ENCODE measurements around the gene PIWIL4.

The PIWIL4 gene

GRCh38 chr11:94602430-94603372 lies 35.5 kb downstream of the PIWIL4 start:
- Histone ChIP-seq H3K4me2 (ENCODE audit: low read depth, low read length, poor library complexity, severe bottlenecking) (no peak overlapping the region), H2AFZ (ENCODE audit: low read depth, low read length, severe bottlenecking) (no peak overlapping the region), H3K9ac (ENCODE audit: low read length) (no peak overlapping the region), H3K36me3 (ENCODE audit: low read length) (no peaks in the 10 kb centered on the region), H3K27me3 (ENCODE audit: low read length) (no peaks in the 10 kb centered on the region), H4K20me1 (ENCODE audit: low read depth, low read length) (no peaks in the 10 kb centered on the region), H3K9me3 (ENCODE audit: insufficient read depth, low read length) (no peaks in the 10 kb centered on the region), H3K9me2 (replicated peaks; ENCODE audit: insufficient read depth, low read length) (no peaks in the 10 kb centered on the region), H3K27ac (ENCODE audit: low read depth, low read length) (no peak overlapping the region), H3F3A (ENCODE audit: insufficient read depth) (no peaks in the 10 kb centered on the region), H3K79me2 (ENCODE audit: insufficient read depth, low read length) (no peaks in the 10 kb centered on the region), H3K4me3 (ENCODE audit: insufficient read depth, low read length, poor library complexity, severe bottlenecking) (no peak overlapping the region)
- peak; percentile 8 for TF ChIP-seq CTCF (IDR thresholded peaks at IDR 0.05; ENCODE audit: insufficient read depth, low read length, poor library complexity, severe bottlenecking)
- no peak for TF ChIP-seq EZH2phosphoT487 (conservative IDR thresholded peaks at IDR 0.05; ENCODE audit: low read length)

- H3K9me3 ChIP-seq (ENCODE audit: insufficient read depth, low read length), result no peaks in the 10 kb centered on the region
- H3K27me3 ChIP-seq (ENCODE audit: low read length), result no peaks in the 10 kb centered on the region
- no peaks in the 10 kb centered on the region for H3K36me3 ChIP-seq (ENCODE audit: low read length)
- H4K20me1 ChIP-seq (ENCODE audit: low read depth, low read length), result no peaks in the 10 kb centered on the region
- no peaks in the 10 kb centered on the region for H3F3A ChIP-seq (ENCODE audit: insufficient read depth)
- TF ChIP-seq EZH2phosphoT487 (conservative IDR thresholded peaks at IDR 0.05; ENCODE audit: low read length) (no peak), CTCF (IDR thresholded peaks at IDR 0.05; ENCODE audit: insufficient read depth, low read length, poor library complexity, severe bottlenecking) (no peak)
- H3K9me2 ChIP-seq (replicated peaks; ENCODE audit: insufficient read depth, low read length), result no peaks in the 10 kb centered on the region
- H2AFZ ChIP-seq (ENCODE audit: low read depth, low read length, severe bottlenecking), result no peak overlapping the region
- H3K27ac ChIP-seq (ENCODE audit: low read depth, low read length), result no peak overlapping the region
- no peak overlapping the region for H3K4me2 ChIP-seq (ENCODE audit: low read depth, low read length, poor library complexity, severe bottlenecking)
- no peak overlapping the region for H3K4me3 ChIP-seq (ENCODE audit: insufficient read depth, low read length, poor library complexity, severe bottlenecking)
- no peaks in the 10 kb centered on the region for H3K79me2 ChIP-seq (ENCODE audit: insufficient read depth, low read length)
- H3K9ac ChIP-seq (ENCODE audit: low read length), result no peak overlapping the region
Measured at GRCh38 chr11:94603587-94603986, 36.4 kb downstream of the PIWIL4 start.

GRCh38 chr11:94604482-94604881 lies 37.3 kb downstream of the PIWIL4 start:
- Histone ChIP-seq H3K9me2 (replicated peaks; ENCODE audit: insufficient read depth, low read length) (no peaks in the 10 kb centered on the region), H3K4me3 (ENCODE audit: insufficient read depth, low read length, poor library complexity, severe bottlenecking) (no peak overlapping the region), H3K27me3 (ENCODE audit: low read length) (no peaks in the 10 kb centered on the region), H3K4me2 (ENCODE audit: low read depth, low read length, poor library complexity, severe bottlenecking) (no peak overlapping the region), H3K36me3 (ENCODE audit: low read length) (no peaks in the 10 kb centered on the region), H3K9ac (ENCODE audit: low read length) (no peak overlapping the region), H2AFZ (ENCODE audit: low read depth, low read length, severe bottlenecking) (no peak overlapping the region), H3F3A (ENCODE audit: insufficient read depth) (no peaks in the 10 kb centered on the region), H3K79me2 (ENCODE audit: insufficient read depth, low read length) (no peaks in the 10 kb centered on the region), H3K27ac (ENCODE audit: low read depth, low read length) (no peak overlapping the region), H4K20me1 (ENCODE audit: low read depth, low read length) (no peaks in the 10 kb centered on the region), H3K9me3 (ENCODE audit: insufficient read depth, low read length) (no peaks in the 10 kb centered on the region)
- no peak for TF ChIP-seq CTCF (IDR thresholded peaks at IDR 0.05; ENCODE audit: insufficient read depth, low read length, poor library complexity, severe bottlenecking)
- no peak for TF ChIP-seq EZH2phosphoT487 (conservative IDR thresholded peaks at IDR 0.05; ENCODE audit: low read length)

Measured in SU-DHL-6 (cell line).